ENCODE measurements around the gene SCG5. TPM values are rescaled to one million over a fixed set of nuclear protein-coding genes. Genes with fewer than 3 reads are reported as not detected.

SCG5 gene
- total and polyA plus RNA-seq, 2 donors (not counting 3 experiments of a cell fraction or from before 2014, with no cell fraction given), result 3.3 to 3.9 TPM

GRCh38 chr15:32739522-32740063 is 98.1 kb downstream of the SCG5 start:
- Histone ChIP-seq H3K9ac (replicated peaks; ENCODE audit: extremely low read depth, insufficient read depth, low read length) (no peak overlapping the region), H3K27ac (ENCODE audit: insufficient read depth, low read depth, low read length) (no peak overlapping the region), H3K4me2 (ENCODE audit: insufficient read depth, low read length) (no peak overlapping the region), H2AFZ (ENCODE audit: low read depth, low read length) (no peak overlapping the region), H3K9me1 (replicated peaks; ENCODE audit: control insufficient read depth, extremely low read depth, insufficient read depth, low read length) (no peaks in the 10 kb centered on the region), H3K36me3 (ENCODE audit: control insufficient read depth in 2 of 2, extremely low read depth in 1 of 2, insufficient read depth in 2 of 2, low read length in 2 of 2) (no peaks in the 10 kb centered on the region), H3K79me2 (ENCODE audit: control insufficient read depth, insufficient read depth, low read length) (no peaks in the 10 kb centered on the region), H3K27me3 (ENCODE audit: control insufficient read depth in 2 of 2, insufficient read depth in 2 of 2, low read length in 2 of 2) (peaks cover 5 to 29% of the 10 kb centered on the region in 2 experiments), H4K20me1 (replicated peaks; ENCODE audit: control insufficient read depth, extremely low read depth, insufficient read depth, low read length) (no peaks in the 10 kb centered on the region), H3K9me3 (replicated peaks; ENCODE audit: control insufficient read depth, insufficient read depth, low read length) (no peaks in the 10 kb centered on the region), H3K4me3 (replicated peaks in 1 of 3; ENCODE audit: insufficient read depth in 1 of 3, low read depth in 1 of 3, low read length in 3 of 3) (no peak overlapping the region), H3K4me1 (ENCODE audit: control insufficient read depth, extremely low read depth, insufficient read depth, low read length) (no peaks in the 10 kb centered on the region)
- dilution Hi-C loops (cut with MboI; ENCODE audit: extremely low pct_ligation_motif_present, low sequenced_read_pairs) (no loop called here), intact Hi-C loops (cut with micrococcal nuclease) (loop anchor here (10.0 kb wide), 1 partner anchor 65 kb away; no protein-coding TSS in a partner anchor)
- FAIRE-seq (no peak), DNase-seq (ENCODE audit: low read depth, low spot score) (no peak)
- TF ChIP-seq CTCF (IDR thresholded peaks at IDR 0.05; ENCODE audit: extremely low read depth in 1 of 2, insufficient read depth in 1 of 2, low read depth in 1 of 2, low read length in 2 of 2) (no peak), MYC (IDR thresholded peaks at IDR 0.05; ENCODE audit: low read depth, low read length) (no peak), GATA2 (IDR thresholded peaks at IDR 0.05; ENCODE audit: insufficient read depth, insufficient read length, low read depth, low read length) (no peak), MAX (IDR thresholded peaks at IDR 0.05; ENCODE audit: insufficient read depth, insufficient read length) (no peak), EZH2 (IDR thresholded peaks at IDR 0.05; ENCODE audit: borderline replicate concordance, low read depth, low read length, severe bottlenecking) (no peak), POLR2AphosphoS5 (IDR thresholded peaks at IDR 0.05; ENCODE audit: insufficient read depth, low read depth, low read length) (no peak), POLR2A (IDR thresholded peaks at IDR 0.05; ENCODE audit: low read depth, low read length) (no peak), FOS (IDR thresholded peaks at IDR 0.05; ENCODE audit: borderline replicate concordance, insufficient read depth, low read length) (no peak), JUN (IDR thresholded peaks at IDR 0.05; ENCODE audit: borderline replicate concordance, insufficient read depth, insufficient read length, low read depth) (no peak)
- ChIA-PET CTCF (interaction anchor here (1.2 to 1.5 kb wide), 2 partner anchors 12 to 197 kb away, joined by 3 to 4 read pairs; no protein-coding TSS in a partner anchor), POLR2A (interaction anchor here (0.5 kb wide), 1 partner anchor 283 kb away, joined by 3 read pairs; no protein-coding TSS in a partner anchor)
- no TSS peak for BruUV-seq (replicated peaks)
